B cell (primary cell): Measurements from ENCODE around the gene TBC1D3B. TPM values are rescaled to one million over a fixed set of nuclear protein-coding genes. Genes with fewer than 3 reads are reported as not detected.
A peak's percentile ranks its signal among the peaks of the same experiment; 100 is the strongest.
"Not testable (repeated sequence)": the region's sequence is repeated elsewhere in the genome, so short reads cannot be mapped to it uniquely, and the experiment has no call there.

ENCODE experiments used
- ATAC-seq: fragments of 200-7000 bp; cut with Tn5 transposase; one replicate; pipeline ENCODE4 v1.10.0; 2021; ENCODE audit warnings: low read depth, mild to moderate bottlenecking, moderate number of reproducible peaks, moderate library complexity
- CTCF ChIA-PET: fragments of 350-600 bp; sonication (Branson Sonifier 250); formaldehyde crosslinking; loops from one replicate; lab custom pipeline; 2021; ENCODE audit warnings: antibody characterized with exemption, inconsistent platforms; lab: Charles Lee
- POLR2A ChIA-PET: fragments of 350-600 bp; sonication (Branson Sonifier 250); formaldehyde crosslinking; loops from one replicate; lab custom pipeline; 2021; ENCODE audit warnings: antibody characterized with exemption; lab: Charles Lee
- DNase-seq: peaks from one replicate; pipeline ENCODE4 v3.0.0; 2013
- H2AFZ ChIP-seq: 2 replicates; pipeline ENCODE4 v1.6.1; 2012; ENCODE audit warnings: mild to moderate bottlenecking, low read depth, low read length; ENCODE audit not compliant: insufficient read depth, poor library complexity, severe bottlenecking
- H3K27ac ChIP-seq, 2 donors: 1 replicate in 1 of 2; 2 replicates in 1 of 2; pipeline ENCODE4 v1.5.1; 2012 to 2013; ENCODE audit warnings: low read length in 2 of 2, mild to moderate bottlenecking in 2 of 2, moderate library complexity in 1 of 2
- H3K27me3 ChIP-seq, 4 experiments: fragments of 200-600 bp in 1 of 4; sonication (generic) in 1 of 4; replicated peaks in 1 of 4; 1 replicate in 2 of 4; 2 replicates in 2 of 4; pipeline versions ENCODE4 v1.6.1 to v1.7.0; 2013 to 2016; ENCODE audit warnings: low read length in 3 of 4, mild to moderate bottlenecking in 2 of 4, mixed read lengths in 1 of 4, moderate library complexity in 1 of 4; ENCODE audit not compliant: insufficient read depth in 4 of 4, control insufficient read depth in 3 of 4; ENCODE audit errors: control extremely low read depth in 1 of 4
- H3K36me3 ChIP-seq, 2 experiments: replicated peaks in 1 of 2; 1 replicate in 1 of 2; 2 replicates in 1 of 2; pipeline versions ENCODE4 v1.6.1 to v1.7.1; 2013; ENCODE audit warnings: low read length in 1 of 2; ENCODE audit not compliant: insufficient read depth in 2 of 2, control insufficient read depth in 1 of 2; ENCODE audit errors: control extremely low read depth in 1 of 2, extremely low read depth in 1 of 2
- H3K4me1 ChIP-seq, 2 donors: fragments of 200-600 bp in 1 of 2; sonication (generic) in 1 of 2; 1 replicate in 1 of 2; 2 replicates in 1 of 2; pipeline versions ENCODE4 v1.5.1 to v1.6.1; 2013 to 2017; ENCODE audit warnings: low read length in 2 of 2; ENCODE audit not compliant: control insufficient read depth in 2 of 2, insufficient read depth in 2 of 2
- H3K4me2 ChIP-seq: replicated peaks from 2 replicates; pipeline ENCODE3; 2012; ENCODE audit warnings: mild to moderate bottlenecking, low read depth, low read length; ENCODE audit not compliant: poor library complexity, severe bottlenecking
- H3K4me3 ChIP-seq, 5 experiments: fragments of 200-600 bp in 1 of 5; sonication (generic) in 1 of 5; 1 replicate in 3 of 5; 2 replicates in 2 of 5; pipeline versions ENCODE4 v1.5.1 to v1.7.0; 2011 to 2016; ENCODE audit warnings: low read length in 4 of 5, mild to moderate bottlenecking in 4 of 5, low read depth in 2 of 5, control low read depth in 1 of 5, moderate library complexity in 1 of 5; ENCODE audit not compliant: insufficient read depth in 1 of 5; ENCODE audit errors: control extremely low read depth in 1 of 5, extremely low read depth in 1 of 5
- H3K79me2 ChIP-seq: fragments of 200-600 bp; sonication (generic); one replicate; pipeline ENCODE4 v1.6.0; 2016; ENCODE audit warnings: low read length; ENCODE audit not compliant: control insufficient read depth, insufficient read depth
- H3K9ac ChIP-seq: fragments of 200-600 bp; sonication (generic); 2 replicates; pipeline ENCODE4 v1.6.1; 2017; ENCODE audit warnings: mild to moderate bottlenecking, low read length, moderate library complexity
- H3K9me3 ChIP-seq, 3 donors: one replicate each; pipeline versions ENCODE4 v1.6.1 to v1.7.1; 2013; ENCODE audit warnings: low read length in 2 of 3; ENCODE audit not compliant: control insufficient read depth in 2 of 3, insufficient read depth in 1 of 3; ENCODE audit errors: control extremely low read depth in 1 of 3
- H4K20me1 ChIP-seq: 2 replicates; pipeline ENCODE4 v1.6.0; 2012; ENCODE audit warnings: mild to moderate bottlenecking, low read length; ENCODE audit not compliant: insufficient read depth, control insufficient read depth, poor library complexity, severe bottlenecking
- H3K27ac Mint-ChIP-seq: one replicate; pipeline ENCODE4 v1.8.0; 2021; ENCODE audit warnings: mixed read lengths
- H3K27me3 Mint-ChIP-seq: one replicate; pipeline ENCODE4 v1.8.0; 2021; ENCODE audit warnings: mixed read lengths
- H3K4me1 Mint-ChIP-seq: one replicate; pipeline ENCODE4 v1.8.0; 2021; ENCODE audit warnings: mixed read lengths
- H3K4me3 Mint-ChIP-seq: one replicate; pipeline ENCODE4 v1.8.0; 2021; ENCODE audit warnings: mixed read lengths
- H3K9me3 Mint-ChIP-seq: one replicate; pipeline ENCODE4 v1.8.0; 2022; ENCODE audit warnings: mixed read lengths; ENCODE audit not compliant: insufficient read depth
- CTCF ChIP-seq: fragments of 200-600 bp; IDR thresholded peaks from one replicate; pipeline ENCODE4 v1.8.0; 2022; ENCODE audit warnings: antibody characterized with exemption, mild to moderate bottlenecking
- EZH2 ChIP-seq: IDR thresholded peaks from 2 replicates; pipeline ENCODE4 v1.6.1; 2012; ENCODE audit warnings: borderline replicate concordance, low read depth, mild to moderate bottlenecking, moderate library complexity, low read length; ENCODE audit not compliant: insufficient read depth, poor library complexity, severe bottlenecking
- WGBS: methylation state at CpG from one replicate; pipeline ENCODE4 v1.1.5; 2013; ENCODE audit warnings: missing lambda C conversion rate; ENCODE audit not compliant: insufficient coverage; 5-methylcytosine and 5-hydroxymethylcytosine counted together
- intact Hi-C: fragments of 100-400 bp; cut with micrococcal nuclease; formaldehyde crosslinking; loops from one replicate; pipeline ENCODE4 v1.10.0; 2022
- polyA plus RNA-seq: library from polyadenylated mRNA; depleted of rRNA; stranded (reverse); fragments of >200 nt; gene quantifications from 2 replicates; pipeline ENCODE4 v1.2.3, GENCODE V29; 2012
- total RNA-seq, 2 donors: library from RNA; stranded (reverse); fragments of 120-200 nt in 1 of 2; gene quantifications; 1 replicate in 1 of 2; 2 replicates in 1 of 2; pipeline versions ENCODE4 v1.2.3 to v1.2.4, GENCODE V29; 2013 to 2022

The TBC1D3B gene
- total and polyA plus RNA-seq, 2 donors (not counting 1 experiment from before 2014, with no cell fraction given): 3.2 to 17.3 TPM

GRCh38 chr17:36182176-36183000, 6.0 kb upstream of the TBC1D3B start:
- Histone ChIP-seq H3K27ac (no peak overlapping the region), H3K9ac (peak overlapping the region; percentile 57), H2AFZ (peak overlapping the region; percentile 70), H3K27me3 (peaks cover 0 to 33% (median 12%) of the 10 kb centered on the region in 4 experiments), H3K4me1 (peaks cover 14 to 17% of the 10 kb centered on the region in 2 donors), H3K9me3 (no peaks in the 10 kb centered on the region), H4K20me1 (no peaks in the 10 kb centered on the region), H3K36me3 (no peaks in the 10 kb centered on the region), H3K4me3 (peak overlapping the region in 3 of 5 experiments; percentile 33 to 56 (median 46)), H3K79me2 (no peaks in the 10 kb centered on the region), H3K4me2 (peak overlapping the region; percentile 83)
- CTCF ChIA-PET: no interaction called here
- H3K4me3 Mint-ChIP-seq: peak overlapping the region; percentile 16
- DNase-seq: peak; percentile 34
- no peak for ATAC-seq
- H3K27ac Mint-ChIP-seq: no peak overlapping the region
- intact Hi-C loops: no loop called here
- WGBS: 46% methylated on average over 28 of the region's 48 CpGs
- no peaks in the 10 kb centered on the region for H3K9me3 Mint-ChIP-seq
- POLR2A ChIA-PET: no interaction called here
- H3K27me3 Mint-ChIP-seq: peaks cover 7% of the 10 kb centered on the region
- TF ChIP-seq CTCF (no peak), EZH2 (peak; percentile 30)
- H3K4me1 Mint-ChIP-seq: no peaks in the 10 kb centered on the region

- CTCF ChIA-PET, H3K9ac ChIP-seq, H3K27ac ChIP-seq, H3K4me3 Mint-ChIP-seq, H4K20me1 ChIP-seq, H3K79me2 ChIP-seq, H3K36me3 ChIP-seq, H3K4me2 ChIP-seq, H3K9me3 ChIP-seq, H3K9me3 Mint-ChIP-seq, H3K27me3 Mint-ChIP-seq, H2AFZ ChIP-seq, POLR2A ChIA-PET, H3K27ac Mint-ChIP-seq, H3K4me3 ChIP-seq, ATAC-seq, H3K4me1 Mint-ChIP-seq, DNase-seq, intact Hi-C loops: not testable (repeated sequence)
- Histone ChIP-seq H3K27me3 (peaks cover 0 to 33% (median 12%) of the 10 kb centered on the region in 4 experiments), H3K4me1 (peaks cover 14 to 17% of the 10 kb centered on the region in 2 donors)
- 97% methylated on average over 3 of the region's 6 CpGs for WGBS
These were observed 5.2 kb upstream of the TBC1D3B start for GRCh38 chr17:36181446-36182175.

GRCh38 chr17:36168836-36169235, 7.6 kb downstream of the TBC1D3B start:
- H3K27ac Mint-ChIP-seq: not testable (repeated sequence)

More at GRCh38 chr17:36168836-36169235, 7.6 kb downstream of the TBC1D3B start:
- H3K4me1 Mint-ChIP-seq, H3K27me3 ChIP-seq, POLR2A ChIA-PET, CTCF ChIA-PET, H3K4me3 Mint-ChIP-seq, H3K4me3 ChIP-seq, H3K27me3 Mint-ChIP-seq, H2AFZ ChIP-seq, H3K27ac ChIP-seq, H3K9me3 Mint-ChIP-seq, H3K79me2 ChIP-seq, ATAC-seq, H3K9ac ChIP-seq, H3K4me2 ChIP-seq, H3K4me1 ChIP-seq, intact Hi-C loops, H3K9me3 ChIP-seq, DNase-seq, H3K36me3 ChIP-seq, H4K20me1 ChIP-seq: not testable (repeated sequence)
- 40% methylated on average over 1 of the region's 8 CpGs for WGBS
